Measurements from ENCODE around the gene HTR3D. TPM values are rescaled to one million over a fixed set of nuclear protein-coding genes. Genes with fewer than 3 reads are reported as not detected.
"Not testable (repeated sequence)": the region's sequence is repeated elsewhere in the genome, so short reads cannot be mapped to it uniquely, and the experiment has no call there.

The HTR3D gene
- total RNA-seq, result not detected in 2 replicates

- intact Hi-C loops (cut with micrococcal nuclease), result no loop called here
Observed at GRCh38 chr3:184031187-184031792, at the start of gene HTR3D. TSS of gene HTR3D (plus strand) at chr3:184031742. CDS start at chr3:184031742, 0 bp downstream.

GRCh38 chr3:183981990-183982644, 49.4 kb upstream of the HTR3D start:
- intact Hi-C loops (cut with micrococcal nuclease), result no loop called here

GRCh38 chr3:183984127-183984740, 47.3 kb upstream of the HTR3D start:
- intact Hi-C loops (cut with micrococcal nuclease), result no loop called here

DNA sequence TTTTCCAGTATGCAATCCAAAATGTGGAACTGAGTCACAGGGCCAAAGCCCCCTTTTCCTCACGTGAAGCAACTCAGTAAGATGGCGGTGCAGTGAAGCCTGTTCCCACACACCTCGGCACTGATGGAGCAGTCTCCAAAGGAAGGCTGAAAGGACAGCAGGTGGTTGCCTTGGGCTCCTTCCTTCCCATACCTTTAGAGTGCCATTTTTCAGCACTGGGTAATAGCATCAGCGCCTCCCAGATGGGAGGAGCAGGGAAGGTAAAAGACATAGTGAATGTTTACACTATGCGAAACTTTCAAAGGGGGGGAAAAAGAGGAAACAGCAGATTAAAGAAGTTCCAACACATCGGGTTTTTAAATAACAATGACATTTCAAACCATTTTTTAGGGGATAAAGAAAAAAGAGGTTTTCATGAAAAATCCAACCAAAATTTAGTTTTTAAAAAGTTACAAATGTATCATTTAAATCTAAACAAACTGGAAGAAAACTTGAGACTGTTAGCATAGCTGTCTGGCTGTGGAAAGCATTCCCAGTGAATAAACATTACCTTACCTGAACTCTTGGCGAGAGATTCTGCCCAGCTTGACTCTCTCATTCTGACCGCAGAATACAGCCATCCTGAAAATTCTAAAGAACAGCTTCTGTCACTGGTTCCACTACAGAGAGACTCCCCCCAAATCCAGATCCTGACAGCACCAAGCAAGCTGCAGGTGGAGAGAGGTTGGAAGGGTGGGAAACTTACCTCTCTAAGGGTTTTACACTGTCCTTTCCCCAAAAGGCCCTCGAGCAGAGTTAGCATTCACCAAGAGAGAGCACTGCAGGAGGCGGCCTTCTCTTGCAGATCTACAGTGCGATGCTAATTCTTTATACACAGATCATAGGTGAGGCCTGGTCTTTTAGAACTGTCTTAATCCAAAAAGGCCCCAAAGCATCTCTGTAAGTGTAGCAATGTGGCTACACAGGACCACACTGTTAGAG, 46.5 kb upstream of the HTR3D start:
- intact Hi-C loops (cut with micrococcal nuclease), result no loop called here

DNA sequence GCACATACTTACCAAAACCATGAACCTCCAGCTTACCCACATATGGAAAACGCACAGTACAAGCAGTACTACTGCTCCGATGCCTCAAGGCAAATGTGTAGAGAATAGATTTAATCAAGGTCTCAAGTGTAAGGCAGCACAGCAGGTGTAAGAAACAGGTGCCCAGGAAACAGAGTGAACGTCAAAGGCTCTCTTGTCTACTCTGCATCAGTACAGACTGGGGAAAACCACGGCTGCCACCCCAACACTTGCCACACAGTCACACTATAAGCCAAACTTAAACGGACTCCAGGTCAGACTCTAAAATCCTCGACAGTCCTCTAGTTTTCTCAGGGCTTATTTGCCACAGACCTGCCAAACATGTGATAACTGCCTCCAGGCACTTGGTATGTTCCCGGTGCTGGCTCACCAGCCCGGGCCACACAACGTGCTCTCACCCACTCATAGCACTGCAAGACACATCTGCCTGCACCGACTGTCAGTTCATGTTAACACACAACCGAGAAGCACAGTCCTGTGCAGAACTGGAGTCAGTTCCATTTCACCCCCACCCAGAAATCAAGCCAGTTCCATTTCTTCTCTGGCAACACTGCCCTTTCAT, 44.4 kb upstream of the HTR3D start:
- intact Hi-C loops (cut with micrococcal nuclease), result no loop called here

GRCh38 chr3:183988216-183988790, 43.2 kb upstream of the HTR3D start:
- intact Hi-C loops (cut with micrococcal nuclease), result no loop called here

DNA sequence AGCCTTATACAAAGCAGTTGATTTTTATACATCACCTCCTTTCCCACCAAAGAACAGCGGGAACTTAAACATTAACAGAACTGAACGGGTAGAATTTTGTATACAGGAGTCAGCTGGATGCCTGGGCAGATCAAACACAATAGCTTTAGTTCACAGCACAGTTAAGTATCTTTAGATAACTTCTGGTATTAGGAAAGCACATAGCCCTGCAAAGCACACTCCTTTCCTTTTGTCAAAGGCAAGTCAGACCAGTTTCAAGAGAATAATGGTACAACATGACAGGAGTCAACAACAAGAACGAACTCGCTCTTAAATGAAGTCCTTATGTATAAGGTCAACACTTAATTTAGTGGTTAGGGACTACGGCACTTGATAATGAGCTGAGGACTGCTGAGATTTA, 40.1 kb upstream of the HTR3D start:
- intact Hi-C loops (cut with micrococcal nuclease), result no loop called here

- intact Hi-C loops (cut with micrococcal nuclease), result no loop called here
Observed at GRCh38 chr3:184001761-184002160, 29.8 kb upstream of the HTR3D start.

- intact Hi-C loops (cut with micrococcal nuclease), result no loop called here
Observed at GRCh38 chr3:184002469-184002868, 29.1 kb upstream of the HTR3D start.

- intact Hi-C loops (cut with micrococcal nuclease), result no loop called here
Observed at GRCh38 chr3:184003187-184003967, 28.2 kb upstream of the HTR3D start.

- intact Hi-C loops (cut with micrococcal nuclease), result no loop called here
Observed at GRCh38 chr3:184004476-184004875, 27.1 kb upstream of the HTR3D start.

GRCh38 chr3:184005941-184006507, 25.5 kb upstream of the HTR3D start:
- intact Hi-C loops (cut with micrococcal nuclease), result no loop called here

DNA sequence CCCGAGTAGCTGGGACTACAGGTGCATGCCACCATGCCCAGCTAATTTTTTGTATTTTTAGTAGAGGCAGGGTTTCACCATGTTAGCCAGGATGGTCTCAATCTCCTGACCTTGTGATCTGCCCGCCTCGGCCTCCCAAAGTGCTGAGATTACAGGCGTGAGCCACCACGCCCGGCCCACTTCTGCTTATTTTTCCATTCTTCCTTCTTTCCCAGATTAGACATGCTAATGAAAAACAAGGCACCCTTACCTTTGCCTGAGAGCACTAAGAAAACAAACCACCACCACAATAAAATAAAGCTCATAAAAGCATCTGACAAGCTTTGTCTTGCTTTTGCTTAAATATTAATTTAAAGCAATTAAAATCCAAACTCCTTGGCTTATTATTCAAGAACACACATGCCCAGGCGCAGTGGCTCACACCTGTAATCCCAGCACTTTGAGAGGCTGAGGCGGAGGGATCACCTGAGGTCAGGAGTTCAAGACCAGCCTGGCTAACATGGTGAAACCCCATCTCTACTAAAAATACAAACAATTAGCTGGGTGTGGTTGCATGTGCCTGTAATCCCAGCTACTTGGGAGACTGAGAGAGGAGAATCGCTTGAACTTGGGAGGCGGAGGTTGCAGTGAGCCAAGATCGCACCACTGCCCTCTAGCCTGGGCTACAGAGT, 24.3 kb upstream of the HTR3D start:
- intact Hi-C loops (cut with micrococcal nuclease), result not testable (repeated sequence)

DNA sequence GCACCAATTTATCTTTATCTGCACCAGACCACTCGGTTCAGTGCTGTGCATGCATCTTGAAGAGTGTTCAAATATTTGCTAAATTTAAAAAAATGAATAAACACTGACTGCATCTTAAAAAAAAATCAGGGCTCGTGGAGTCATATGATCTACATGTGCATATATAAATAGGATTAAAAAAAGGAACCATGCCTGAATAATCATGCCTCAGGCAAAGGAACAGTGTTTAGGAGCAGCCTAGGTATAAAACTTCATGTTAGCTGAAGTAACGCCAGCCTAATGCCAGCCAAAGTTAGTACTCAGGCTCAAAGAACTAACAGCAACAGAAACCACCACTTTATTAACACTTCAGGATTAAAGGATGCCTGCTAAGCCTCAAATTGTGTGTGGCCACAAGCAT, 23.4 kb upstream of the HTR3D start:
- intact Hi-C loops (cut with micrococcal nuclease), result no loop called here

- intact Hi-C loops (cut with micrococcal nuclease), result no loop called here
Observed at GRCh38 chr3:184011230-184011876, 20.2 kb upstream of the HTR3D start.

- intact Hi-C loops (cut with micrococcal nuclease), result no loop called here
Observed at GRCh38 chr3:184011937-184012889, 19.3 kb upstream of the HTR3D start.

- intact Hi-C loops (cut with micrococcal nuclease), result loop anchor here (2.0 kb wide), 1 partner anchor 233 kb away; the partner anchor contains the start of genes ALG3 and EEF1AKMT4
Observed at GRCh38 chr3:184015381-184016019, 16.0 kb upstream of the HTR3D start.

Measured in T-helper 2 cell treated with Interferon-gamma antibody and Interleukin-4, amounts not matched to agents 100 ng/mL and 5 ng/mL, for 36 hours (primary cell).